ENCODE results near the gene MLC1. TPM values are rescaled to one million over a fixed set of nuclear protein-coding genes. Genes with fewer than 3 reads are reported as not detected.

MLC1 gene
- total RNA-seq, 1 donor from 2014 or later, result 0.05 TPM

DNA sequence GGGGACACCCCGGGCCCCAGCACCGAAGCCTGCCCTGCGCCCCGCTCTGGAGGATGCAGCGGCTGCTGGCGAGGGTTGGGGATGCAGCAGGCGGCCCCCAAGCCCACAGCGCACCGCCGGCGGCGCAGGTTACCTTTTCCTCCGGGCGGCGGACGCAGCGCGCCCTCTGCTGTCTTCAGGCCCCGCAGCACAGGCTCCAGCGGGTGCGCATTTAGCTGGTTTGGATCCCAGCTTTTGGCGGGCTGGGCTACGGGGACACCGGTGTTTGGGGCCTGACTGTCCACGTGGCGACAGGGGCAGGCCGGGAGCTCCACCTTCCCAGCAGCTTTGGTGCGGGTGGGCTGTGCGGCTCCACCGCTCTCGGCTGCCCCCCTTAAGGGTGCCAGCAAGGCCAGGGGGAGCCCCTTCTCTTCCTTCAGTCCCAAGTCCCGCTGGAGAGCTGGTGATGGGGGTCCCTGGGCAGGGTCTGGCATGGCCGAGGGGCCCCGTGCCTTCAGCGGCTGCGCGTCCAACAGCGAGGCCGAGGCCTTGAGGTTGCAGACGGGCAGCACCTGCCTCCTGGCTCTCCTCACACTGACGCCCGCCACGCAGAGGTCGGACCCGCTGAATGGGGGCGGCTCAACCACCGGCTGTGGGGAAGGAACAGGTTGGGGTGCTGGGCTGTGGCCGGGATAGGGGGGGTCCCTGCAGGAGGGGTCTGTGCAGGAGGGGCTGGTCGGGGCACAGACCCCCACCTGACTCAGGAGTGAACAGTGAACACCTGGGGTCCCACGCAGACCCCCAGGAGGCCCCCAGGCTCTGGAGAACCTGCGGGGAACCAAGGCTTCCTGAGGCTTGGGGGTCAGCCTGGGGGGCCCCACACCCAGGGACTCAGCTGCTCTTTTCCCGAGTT lies 54.7 kb downstream of the MLC1 start:
- ATAC-seq, result peak; percentile 83
- intact Hi-C loops (cut with DNase I), result loop anchor here (1.0 to 10.0 kb wide), 3 partner anchors 38 to 266 kb away; no protein-coding TSS in a partner anchor
- peak; percentile 90 for DNase-seq (ENCODE audit: missing footprints)

DNA sequence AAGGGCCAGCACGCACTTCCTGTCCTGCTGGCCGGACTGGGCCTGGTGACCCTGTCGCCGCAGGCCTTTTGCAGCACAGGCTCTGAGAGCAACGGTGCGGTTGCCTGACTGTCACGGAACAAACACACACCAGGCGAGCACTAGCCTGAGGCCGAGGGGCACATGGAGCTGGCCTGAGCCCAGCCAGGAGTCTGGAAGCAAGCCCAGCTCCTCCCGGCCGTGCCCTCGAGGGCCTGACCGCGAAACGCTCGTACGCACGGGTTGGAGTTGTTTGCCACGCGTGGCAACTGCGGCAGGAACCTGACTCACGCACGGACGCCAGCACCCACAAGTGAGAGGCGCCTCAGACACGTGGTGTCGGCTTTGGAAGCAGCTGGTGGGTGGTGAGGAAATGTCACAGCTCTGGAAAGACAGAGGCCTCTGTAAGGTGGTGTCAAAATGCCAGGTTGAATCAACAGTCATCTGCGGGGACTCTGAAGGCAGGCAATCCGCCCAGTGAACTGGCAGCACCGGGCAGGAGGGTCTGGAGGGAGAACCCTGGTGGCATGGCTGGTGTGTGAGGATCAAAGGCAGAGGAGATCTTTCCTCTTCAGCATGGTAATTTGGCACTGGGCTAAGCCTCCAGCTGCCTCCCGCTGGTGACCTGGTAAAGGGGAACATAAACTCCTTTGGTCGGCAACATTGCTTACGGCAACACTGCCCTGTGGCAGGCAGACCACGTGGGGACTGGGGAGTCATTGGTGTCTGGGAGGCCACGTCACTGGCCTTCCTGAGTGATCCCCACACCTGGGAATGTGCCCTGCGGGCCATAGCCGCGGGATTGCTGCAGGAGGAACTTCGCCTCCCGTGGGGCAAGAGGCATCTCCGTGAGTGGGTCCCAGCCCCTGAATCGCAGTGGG lies 57.3 kb downstream of the MLC1 start:
- DNase-seq (ENCODE audit: missing footprints) (no peak), ATAC-seq (no peak)
- intact Hi-C loops (cut with DNase I), result no loop called here

DNA sequence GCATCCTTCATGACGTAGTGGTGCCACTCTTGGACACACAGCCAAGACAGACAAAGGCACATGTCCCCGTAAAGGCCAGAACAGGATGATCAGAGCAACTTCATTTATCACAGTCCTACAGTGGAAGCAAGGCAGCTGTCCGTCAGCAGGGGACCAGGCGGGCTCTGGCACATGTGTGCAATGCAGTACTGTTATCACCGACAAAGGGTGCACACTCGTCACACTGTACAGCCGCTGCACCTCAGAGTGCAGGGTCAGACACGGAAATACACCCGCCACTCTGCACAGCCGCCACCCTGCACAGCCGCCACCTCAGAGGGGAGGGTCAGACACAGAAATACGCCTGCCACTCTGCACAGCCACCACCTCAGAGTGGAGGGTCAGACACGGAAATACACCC lies 59.2 kb downstream of the MLC1 start:
- intact Hi-C loops (cut with DNase I), result no loop called here
- DNase-seq (ENCODE audit: missing footprints) (no peak), ATAC-seq (no peak)

DNA sequence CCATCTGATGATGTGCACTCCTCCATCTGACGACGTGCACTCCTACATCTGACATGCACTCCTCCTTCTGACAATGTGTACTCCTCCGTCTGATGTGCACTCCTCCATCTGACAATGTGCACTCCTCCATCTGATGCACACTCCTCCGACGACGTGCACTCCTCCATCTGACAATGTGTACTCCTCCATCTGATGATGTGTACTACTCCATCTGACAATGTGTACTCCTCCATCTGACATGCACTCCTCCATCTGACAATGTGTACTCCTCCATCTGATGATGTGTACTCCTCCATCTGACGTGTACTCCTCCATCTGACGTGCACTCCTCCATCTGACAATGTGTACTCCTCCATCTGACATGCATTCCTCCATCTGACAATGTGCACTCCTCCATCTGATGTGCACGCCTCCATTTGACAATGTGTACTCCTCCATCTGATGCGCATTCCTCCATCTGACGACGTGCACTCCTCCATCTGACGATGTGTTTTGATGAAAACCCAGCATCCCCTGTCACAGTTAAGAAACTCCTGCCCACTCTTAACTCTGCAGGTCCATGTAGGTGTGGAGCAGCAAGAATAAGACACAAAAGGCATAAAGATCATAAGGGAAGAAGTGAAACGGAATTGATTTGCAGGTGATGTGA lies 62.9 kb downstream of the MLC1 start:
- DNase-seq (ENCODE audit: missing footprints) (no peak), ATAC-seq (no peak)
- intact Hi-C loops (cut with DNase I), result no loop called here

DNA sequence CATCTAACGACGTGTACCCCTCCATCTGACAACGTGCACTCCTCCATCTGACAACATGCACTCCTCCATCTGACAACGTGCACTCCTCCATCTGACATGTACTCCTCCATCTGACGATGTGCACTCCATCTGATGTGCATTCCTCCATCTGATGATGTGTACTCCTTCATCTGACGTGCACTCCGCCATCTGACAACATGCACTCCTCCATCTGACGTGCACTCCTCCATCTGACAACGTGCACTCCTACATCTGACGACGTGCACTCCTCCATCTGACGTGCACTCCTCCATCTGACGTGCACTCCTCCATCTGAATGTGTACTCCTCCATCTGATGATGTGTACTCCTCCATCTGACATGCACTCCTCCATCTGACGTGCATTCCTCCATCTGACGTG lies 64.6 kb downstream of the MLC1 start:
- DNase-seq (ENCODE audit: missing footprints) (no peak), ATAC-seq (no peak)
- intact Hi-C loops (cut with DNase I), result no loop called here

DNA sequence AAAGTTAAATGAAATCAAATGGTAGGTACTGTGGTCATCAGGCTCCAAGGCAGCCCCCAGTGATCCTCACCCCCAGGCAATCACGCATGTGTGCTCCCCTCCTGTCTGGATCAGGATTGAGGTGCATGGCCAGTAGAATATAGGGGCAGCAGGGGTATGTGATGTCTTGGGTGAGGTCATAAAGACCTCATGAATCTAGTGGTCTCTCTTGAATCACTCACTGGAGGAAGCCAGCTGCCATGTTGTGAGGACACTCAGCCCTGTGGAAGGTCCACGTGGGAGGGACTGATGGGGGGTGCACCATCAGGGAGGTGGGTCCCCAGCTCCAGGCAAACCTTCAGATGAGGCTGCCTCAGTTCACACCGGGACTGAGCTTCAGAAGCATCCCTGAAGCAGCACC lies 65.9 kb downstream of the MLC1 start:
- intact Hi-C loops (cut with DNase I), result no loop called here
- ATAC-seq, result no peak
- DNase-seq (ENCODE audit: missing footprints), result no peak

DNA sequence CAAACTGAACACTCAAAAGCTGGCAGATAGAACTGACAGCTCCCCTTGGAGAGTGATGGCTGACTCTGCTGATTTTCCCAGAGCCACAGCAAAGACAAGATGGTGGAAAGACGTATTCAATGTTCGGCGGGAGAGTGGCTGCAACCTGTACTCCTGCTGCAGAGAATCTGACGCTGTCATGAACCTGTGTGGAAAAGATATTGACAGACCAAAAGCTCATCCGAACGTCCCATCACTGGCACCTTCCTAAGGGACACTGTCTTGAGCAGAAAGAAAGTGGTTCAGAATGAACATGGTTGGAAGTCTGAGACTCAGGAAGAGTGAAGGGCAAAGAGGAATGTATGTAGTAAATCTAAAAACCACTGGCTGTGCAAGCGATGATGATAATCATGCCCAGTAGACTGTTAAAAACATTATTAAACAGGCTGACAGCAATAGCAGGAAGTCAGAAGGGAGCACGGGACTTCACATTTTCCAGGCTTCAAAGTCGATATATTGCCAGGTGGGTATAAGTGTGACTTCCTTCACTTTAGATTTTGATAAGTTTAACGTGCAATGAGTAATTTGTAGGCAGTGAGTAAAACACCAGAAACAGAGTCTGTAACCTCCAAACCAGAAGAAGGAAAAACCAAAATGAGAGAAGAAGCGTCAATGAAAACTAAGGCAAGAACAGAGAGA lies 66.5 kb downstream of the MLC1 start:
- no peak for ATAC-seq
- intact Hi-C loops (cut with DNase I), result no loop called here
- no peak for DNase-seq (ENCODE audit: missing footprints)

DNA sequence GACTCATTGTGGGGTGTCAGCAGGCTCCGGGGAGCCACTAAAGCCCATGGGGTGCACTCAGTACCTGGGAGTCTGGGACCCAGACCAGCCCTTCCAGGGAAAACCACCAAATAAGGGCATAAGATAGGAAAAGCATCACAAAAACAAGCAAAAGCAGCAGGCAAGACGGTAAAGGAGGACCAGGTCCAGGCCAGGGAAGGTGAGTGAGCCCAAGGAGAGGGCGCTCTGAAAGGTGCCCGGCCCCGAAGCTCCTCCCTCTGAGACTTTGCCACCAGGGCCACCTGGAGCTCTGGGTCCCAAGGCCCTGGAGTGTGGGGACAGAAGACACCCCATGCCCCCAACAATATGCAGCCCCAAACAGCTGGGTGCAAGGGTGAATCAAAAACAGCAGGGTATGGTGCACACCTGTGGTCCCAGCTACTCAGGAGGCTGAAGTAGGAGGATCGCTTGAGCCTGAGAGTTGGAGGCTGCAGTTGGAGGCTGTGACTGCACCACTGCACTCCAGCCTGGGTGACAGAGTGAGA lies 67.5 kb downstream of the MLC1 start:
- no peak for ATAC-seq
- intact Hi-C loops (cut with DNase I), result no loop called here
- DNase-seq (ENCODE audit: missing footprints), result no peak

DNA sequence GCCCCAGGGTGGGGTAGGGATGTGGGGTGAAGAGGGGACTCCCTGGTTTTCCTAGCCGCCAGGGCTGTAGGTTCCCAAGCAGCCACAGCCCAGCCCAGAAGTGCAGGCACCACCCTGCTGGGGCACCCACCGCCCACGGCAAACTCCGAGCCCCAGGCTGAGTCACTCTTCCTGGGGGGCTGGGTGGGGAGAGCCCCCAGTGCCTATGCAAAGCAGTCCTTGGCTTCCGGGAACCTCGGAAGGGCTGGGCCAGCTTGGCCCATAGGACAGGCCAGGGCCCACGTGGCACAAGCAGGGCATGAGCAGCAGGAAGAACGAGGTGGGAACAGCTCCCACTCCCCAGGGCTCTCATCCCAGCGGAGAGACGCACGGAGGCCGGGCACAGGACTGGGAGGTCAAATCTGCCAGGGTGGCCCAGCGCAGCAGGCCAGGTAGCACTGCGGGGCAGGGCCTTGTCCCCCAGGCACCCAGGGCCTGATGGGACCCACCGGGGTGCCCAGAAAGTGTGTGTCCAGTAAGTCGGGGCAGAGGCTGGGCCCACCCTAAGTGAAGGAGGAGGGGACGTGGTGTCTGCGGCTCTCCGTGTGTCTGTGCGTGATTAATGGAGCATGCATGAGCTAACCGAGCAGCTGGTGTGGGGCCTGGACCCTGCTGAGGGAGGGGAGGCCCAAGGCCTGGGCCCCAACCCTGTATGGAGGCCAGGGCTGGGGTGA lies 68.1 kb downstream of the MLC1 start:
- no peak for DNase-seq (ENCODE audit: missing footprints)
- ATAC-seq, result no peak
- intact Hi-C loops (cut with DNase I), result no loop called here

DNA sequence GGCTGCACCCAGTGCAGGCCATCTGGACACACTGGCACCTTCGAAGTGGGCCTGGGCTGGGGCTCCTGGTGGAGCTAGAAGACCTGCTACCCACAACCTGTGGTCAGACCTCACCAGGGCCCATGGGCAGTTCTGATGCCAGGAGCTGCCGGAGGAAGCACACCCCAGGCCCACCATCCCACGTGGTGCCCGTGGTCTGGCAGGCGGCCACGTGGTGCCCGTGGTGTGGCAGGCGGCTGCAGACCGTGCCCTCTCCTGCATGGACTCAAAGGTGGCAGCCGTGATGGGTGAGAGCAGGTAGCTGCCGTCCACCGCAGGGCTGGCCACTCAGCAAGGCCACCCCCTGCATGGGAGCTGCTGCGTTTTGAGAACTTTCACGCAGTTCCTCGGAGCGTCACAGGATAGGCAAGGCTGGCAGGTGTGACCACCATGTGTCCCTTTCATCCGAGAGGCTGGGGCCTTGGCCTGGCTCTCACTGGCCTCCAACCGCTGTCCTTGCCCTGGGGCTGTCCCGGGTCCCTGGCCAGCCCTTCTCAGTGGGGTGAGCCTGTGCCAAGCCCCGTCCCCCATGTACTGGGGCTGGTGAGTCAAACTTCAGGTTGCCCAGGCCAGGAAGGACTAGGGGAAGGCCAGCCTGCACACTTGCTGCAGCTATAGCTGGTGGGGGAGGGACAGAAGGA lies 68.8 kb downstream of the MLC1 start:
- ATAC-seq (no peak), DNase-seq (ENCODE audit: missing footprints) (no peak)
- intact Hi-C loops (cut with DNase I), result no loop called here

DNA sequence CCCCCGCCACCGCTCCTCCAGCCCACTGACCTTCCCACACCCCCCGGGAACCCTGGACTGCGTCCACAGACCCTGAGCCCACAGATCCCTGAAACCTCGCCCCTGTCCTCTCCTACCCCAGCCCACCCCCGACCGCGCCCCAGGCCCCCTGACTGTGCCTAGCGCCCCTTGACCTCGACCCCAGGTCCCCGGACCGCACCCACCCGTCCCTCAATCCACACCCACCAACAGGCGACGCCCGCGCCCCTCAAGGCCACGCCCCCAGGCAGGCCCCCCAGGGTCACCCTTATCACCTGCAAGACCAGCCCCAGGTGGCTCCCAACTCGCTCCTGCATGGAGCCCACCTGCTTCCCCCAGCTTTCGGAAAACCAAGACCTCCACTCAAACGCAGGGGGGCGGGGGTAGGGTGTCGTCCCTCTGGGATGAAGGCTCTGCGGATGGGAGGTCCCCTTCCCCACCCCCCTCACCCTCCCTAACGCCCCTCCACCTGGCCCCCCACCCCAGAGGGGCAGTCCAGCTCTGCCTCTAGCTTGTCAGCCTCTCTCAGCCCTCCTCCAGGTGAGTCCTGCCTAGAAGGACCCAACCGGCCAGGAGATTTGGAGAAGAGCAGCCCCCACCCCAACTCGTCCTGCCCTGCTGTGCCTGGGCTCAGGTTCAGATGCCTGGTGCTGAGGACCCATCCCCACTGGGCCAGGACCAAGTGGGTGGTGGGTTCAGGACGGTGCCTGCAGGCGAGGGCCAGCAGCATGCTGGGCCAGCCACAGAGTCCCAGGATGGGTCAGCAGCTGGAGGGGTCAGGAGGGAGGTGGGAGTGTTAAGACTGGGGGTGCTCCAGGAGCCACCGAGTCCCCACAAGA lies 69.5 kb downstream of the MLC1 start:
- ATAC-seq (no peak), DNase-seq (ENCODE audit: missing footprints) (no peak)
- intact Hi-C loops (cut with DNase I), result no loop called here

DNA sequence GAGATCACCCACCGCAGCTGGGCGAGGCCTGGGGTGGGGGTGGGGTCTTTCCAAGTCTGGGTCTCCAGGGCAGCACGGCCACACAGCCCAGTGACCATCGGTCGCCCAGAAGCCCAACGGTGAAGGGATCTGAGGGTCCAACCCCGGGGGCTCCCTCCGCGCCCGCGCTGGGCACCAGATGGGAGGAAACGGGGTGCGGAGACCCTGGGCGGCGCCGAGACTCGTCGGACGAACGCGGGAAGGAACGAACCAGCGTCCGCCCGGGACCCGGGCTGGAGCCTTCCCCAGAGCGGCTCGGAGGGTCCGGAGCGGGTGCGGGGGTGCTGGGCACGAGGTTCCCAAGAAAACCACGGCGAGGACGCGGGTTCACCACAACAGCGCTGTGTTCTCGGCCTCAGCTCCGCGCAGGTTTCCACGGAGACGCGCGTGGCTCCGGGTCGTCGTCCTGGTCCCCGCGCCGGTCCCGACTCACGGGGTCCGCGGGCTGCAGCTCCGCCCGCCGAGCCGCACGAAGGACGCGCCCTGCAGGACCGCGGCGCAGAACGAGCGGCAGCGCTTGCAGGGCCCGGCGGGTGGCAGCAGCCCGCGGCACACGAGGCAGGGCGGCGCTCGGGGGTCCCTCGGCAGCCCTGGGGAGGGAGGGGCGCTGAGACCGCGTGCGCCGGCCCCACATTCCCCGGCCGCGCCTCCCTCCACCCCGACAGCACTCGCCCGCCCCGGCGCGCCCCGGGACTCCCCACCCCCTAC lies 70.4 kb downstream of the MLC1 start:
- intact Hi-C loops (cut with DNase I), result no loop called here
- DNase-seq (ENCODE audit: missing footprints) (no peak), ATAC-seq (no peak)

DNA sequence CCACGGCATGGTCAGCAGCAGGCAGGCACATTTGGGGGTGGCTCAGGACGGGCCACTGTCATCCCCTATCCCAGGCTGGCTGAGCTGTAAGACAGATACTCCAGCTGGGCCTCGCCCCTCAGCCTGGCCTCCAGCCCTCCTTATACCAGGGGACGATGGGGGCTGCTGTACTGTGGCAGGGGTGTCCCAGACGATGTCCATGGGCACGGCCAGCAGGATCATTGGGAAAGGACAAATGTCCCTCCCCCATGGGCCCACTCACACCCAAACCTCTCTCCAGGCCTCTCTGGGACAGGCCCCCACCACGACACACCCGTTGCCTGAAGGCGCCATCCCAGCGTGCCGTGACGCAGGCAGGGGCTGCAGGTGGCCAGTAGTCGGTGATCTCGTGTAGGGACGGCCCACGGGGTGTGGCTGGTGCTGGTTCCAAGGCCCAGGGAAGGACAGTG lies 71.1 kb downstream of the MLC1 start:
- DNase-seq (ENCODE audit: missing footprints) (no peak), ATAC-seq (no peak)

DNA sequence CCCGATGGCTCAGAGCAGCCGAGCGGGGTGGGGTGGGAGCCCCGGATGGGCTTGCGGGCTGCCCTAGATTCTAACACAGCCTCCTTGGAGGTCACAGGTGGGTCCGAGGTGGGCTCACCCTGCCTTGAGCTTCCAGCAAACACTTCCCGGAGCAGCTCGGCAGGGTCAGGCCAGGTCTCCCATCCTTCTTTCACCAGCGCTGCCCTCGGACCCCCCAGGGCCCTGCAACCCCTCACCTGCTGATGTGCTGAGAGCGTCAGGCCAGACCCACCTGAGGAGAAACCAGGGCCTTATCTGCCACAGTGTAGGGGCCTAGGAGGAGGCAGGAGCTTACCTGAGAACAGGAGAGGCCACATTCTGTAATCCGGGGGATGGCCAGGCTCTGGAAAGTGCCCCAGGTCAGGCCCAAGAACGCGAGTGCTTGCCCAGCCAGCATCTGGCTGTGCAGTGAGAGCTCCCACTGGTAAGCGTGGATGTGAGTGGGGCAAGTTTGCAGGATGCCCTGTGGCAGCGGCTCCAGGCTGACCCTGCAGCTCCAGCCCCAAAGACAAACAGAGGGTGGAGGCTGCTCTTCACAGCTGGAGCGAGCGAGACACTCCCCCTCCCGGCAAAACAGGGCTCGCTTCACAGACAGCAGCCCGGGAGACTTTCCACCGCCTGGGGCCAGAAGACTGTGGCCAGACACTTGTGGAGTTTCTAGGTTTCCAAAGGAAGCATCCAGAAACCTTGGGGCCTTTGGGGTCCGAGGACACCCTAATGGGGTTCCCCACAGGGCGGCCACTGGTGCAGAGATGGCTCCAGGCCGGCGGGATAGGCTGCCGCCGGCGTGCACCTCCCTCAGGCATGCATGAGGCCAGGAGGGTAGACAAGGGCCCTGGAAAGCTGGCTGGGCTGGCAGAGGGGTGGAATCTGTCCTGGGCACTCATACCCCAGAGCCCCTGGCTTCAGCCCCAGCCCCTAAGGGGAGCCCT lies 72.7 kb downstream of the MLC1 start, which contains the start of gene IL17REL:
IL17REL (minus strand) TSS at position 555 of the 971 bp plus-strand sequence; CDS start at position 436, 119 bp downstream.
- intact Hi-C loops (cut with DNase I), result no loop called here
- ATAC-seq (no peak), DNase-seq (ENCODE audit: missing footprints) (no peak)

More for the DNA sequence above, 71.1 kb downstream of the MLC1 start:
- intact Hi-C loops (cut with DNase I), result no loop called here

Data from Right ventricle myocardium inferior (tissue), 1 donor.